Endothelial cell of umbilical vein (primary cell): ENCODE measurements around the gene TRERF1. TPM values are rescaled to one million over a fixed set of nuclear protein-coding genes. Genes with fewer than 3 reads are reported as not detected.

ENCODE experiments used
- BruUV-seq: library from RNA; stranded (reverse); fragments of 400-500 nt; replicated peaks from 2 replicates; lab custom pipeline; 2021; lab: Mats Ljungman, UMichigan
- CTCF ChIA-PET: fragments of 300-600, 350-600 bp; sonication (Branson Sonifier 250); formaldehyde crosslinking; loops from one replicate; lab custom pipeline; 2021; ENCODE audit warnings: antibody characterized with exemption, inconsistent platforms; lab: Charles Lee
- POLR2A ChIA-PET: fragments of 300-600, 350-600 bp; sonication (Branson Sonifier 250); formaldehyde crosslinking; loops from one replicate; lab custom pipeline; 2021; ENCODE audit warnings: antibody characterized with exemption, inconsistent platforms; lab: Charles Lee
- DNase-seq: peaks from one replicate; pipeline ENCODE4 v3.0.0-alpha.2; 2011; ENCODE audit warnings: low read depth, low spot score
- FAIRE-seq: peaks from 2 replicates; lab custom pipeline; 2011; peaks lifted over from hg19 to GRCh38; lab: Jason Lieb, UNC
- H2AFZ ChIP-seq: 2 replicates; pipeline ENCODE4 v1.6.0; 2012; ENCODE audit warnings: low read depth, low read length, control low read depth, inconsistent platforms
- H3K27ac ChIP-seq: 2 replicates; pipeline ENCODE4 v1.5.1; 2011; ENCODE audit warnings: low read depth, mild to moderate bottlenecking, control low read depth, low read length, moderate library complexity; ENCODE audit not compliant: insufficient read depth
- H3K27me3 ChIP-seq, 2 experiments: 2 replicates each; pipeline versions ENCODE4 v1.6.0 to v1.6.1; 2011; ENCODE audit warnings: low read length in 2 of 2, mixed read lengths in 1 of 2; ENCODE audit not compliant: control insufficient read depth in 2 of 2, insufficient read depth in 2 of 2
- H3K36me3 ChIP-seq, 2 experiments: 2 replicates in 1 of 2; 3 replicates in 1 of 2; pipeline ENCODE4 v1.5.1; 2011; ENCODE audit warnings: low read length in 2 of 2, mild to moderate bottlenecking in 1 of 2, moderate library complexity in 1 of 2; ENCODE audit not compliant: control insufficient read depth in 2 of 2, insufficient read depth in 2 of 2; ENCODE audit errors: extremely low read depth in 1 of 2
- H3K4me1 ChIP-seq: 3 replicates; pipeline ENCODE4 v1.5.1; 2011; ENCODE audit warnings: mild to moderate bottlenecking, low read length; ENCODE audit not compliant: control insufficient read depth, insufficient read depth; ENCODE audit errors: extremely low read depth
- H3K4me2 ChIP-seq: 2 replicates; pipeline ENCODE4 v1.6.1; 2011; ENCODE audit warnings: low read length, control low read depth, mixed read lengths; ENCODE audit not compliant: insufficient read depth
- H3K4me3 ChIP-seq, 3 experiments: fragments of 200-600 bp in 1 of 3; sonication (generic), shearing (Covaris generic) in 1 of 3; replicated peaks in 1 of 3; 2 replicates each; pipeline ENCODE4 v1.5.1; 2011 to 2016; ENCODE audit warnings: control low read depth in 3 of 3, low read length in 3 of 3, mild to moderate bottlenecking in 2 of 3, inconsistent platforms in 1 of 3, low read depth in 1 of 3, moderate library complexity in 1 of 3; ENCODE audit not compliant: insufficient read depth in 1 of 3
- H3K79me2 ChIP-seq: 2 replicates; pipeline ENCODE4 v1.6.0; 2012; ENCODE audit warnings: low read length, inconsistent platforms; ENCODE audit not compliant: control insufficient read depth, insufficient read depth
- H3K9ac ChIP-seq: replicated peaks from 2 replicates; pipeline ENCODE3; 2011; ENCODE audit warnings: low read length, control low read depth; ENCODE audit not compliant: insufficient read depth; ENCODE audit errors: extremely low read depth
- H3K9me1 ChIP-seq: replicated peaks from 3 replicates; pipeline ENCODE4 v1.6.0; 2011; ENCODE audit warnings: mild to moderate bottlenecking, low read length; ENCODE audit not compliant: control insufficient read depth, insufficient read depth; ENCODE audit errors: extremely low read depth
- H3K9me3 ChIP-seq: replicated peaks from 2 replicates; pipeline ENCODE4 v1.5.1; 2012; ENCODE audit warnings: low read length, inconsistent platforms; ENCODE audit not compliant: control insufficient read depth, insufficient read depth
- H4K20me1 ChIP-seq: replicated peaks from 2 replicates; pipeline ENCODE3; 2011; ENCODE audit warnings: mild to moderate bottlenecking, low read length; ENCODE audit not compliant: control insufficient read depth, insufficient read depth; ENCODE audit errors: extremely low read depth
- EZH2 ChIP-seq: IDR thresholded peaks from 2 replicates; pipeline ENCODE4 v1.6.1; 2012; ENCODE audit warnings: borderline replicate concordance, low read depth, mild to moderate bottlenecking, moderate library complexity, low read length, inconsistent platforms; ENCODE audit not compliant: severe bottlenecking
- MYC ChIP-seq: IDR thresholded peaks from one replicate; pipeline ENCODE4 v1.6.1; 2011; ENCODE audit warnings: mild to moderate bottlenecking, low read depth, low read length
- dilution Hi-C: fragments of 300-500 bp; cut with MboI; formaldehyde crosslinking; loops from one replicate; pipeline ENCODE4 v1.15.0; 2019; ENCODE audit warnings: low sequenced_read_pairs; ENCODE audit not compliant: extremely low pct_ligation_motif_present
- intact Hi-C: fragments of 100-400 bp; cut with micrococcal nuclease; formaldehyde crosslinking; loops from one replicate; pipeline ENCODE4 v1.10.0; 2022
- polyA plus RNA-seq, 4 experiments: library from polyadenylated mRNA; depleted of rRNA in 3 of 4; stranded (reverse) in 3 of 4; unstranded in 1 of 4; fragments of >200 nt; gene quantifications; 2 replicates each; pipeline versions ENCODE4 v1.2.1 to v1.2.3, GENCODE V29; 2011 to 2012; ENCODE audit warnings: missing spikeins in 1 of 4
- total RNA-seq: library from RNA; stranded (reverse); gene quantifications from 2 replicates; pipeline ENCODE4 v1.2.3, GENCODE V29; 2021
- TF ChIP-seq, protein P1 (sequence below): IDR thresholded peaks from 2 replicates; pipeline ENCODE4 v1.6.1; 2011; ENCODE audit not compliant: insufficient read depth, insufficient read length
- TF ChIP-seq, protein P2 (sequence below), 2 donors: IDR thresholded peaks; 1 replicate in 1 of 2; 2 replicates in 1 of 2; pipeline ENCODE4 v1.5.1; 2011; ENCODE audit warnings: low read length in 2 of 2, mild to moderate bottlenecking in 2 of 2, moderate library complexity in 2 of 2, control low read depth in 1 of 2, inconsistent platforms in 1 of 2, low read depth in 1 of 2; ENCODE audit not compliant: insufficient read depth in 1 of 2; ENCODE audit errors: extremely low read depth in 1 of 2

The TRERF1 gene
- total and polyA plus RNA-seq, 2 donors (not counting 3 experiments of a cell fraction or from before 2014, with no cell fraction given), result 0.73 to 5.5 TPM

DNA sequence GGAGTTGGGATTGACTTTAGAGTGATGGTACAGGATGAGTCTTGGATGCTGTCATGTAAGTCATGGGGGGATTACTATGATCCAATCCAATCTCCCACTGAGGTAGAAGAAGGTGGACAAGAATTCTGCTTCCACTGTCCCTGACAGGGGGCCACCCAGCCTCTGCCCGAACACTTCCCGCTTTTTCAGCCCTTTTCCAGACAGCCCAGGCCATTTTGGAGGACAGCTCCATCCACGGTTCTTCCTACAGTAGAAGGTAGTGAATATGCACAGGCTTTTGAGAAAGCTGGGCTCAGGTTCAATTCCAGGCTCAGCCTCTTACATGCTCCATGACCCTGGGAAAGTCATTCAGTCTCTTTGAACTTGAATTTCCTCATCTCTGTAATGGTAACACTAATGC lies 31.0 kb downstream of the TRERF1 start:
- BruUV-seq, result no TSS peak
- no peak overlapping the region for H3K9ac ChIP-seq
- ChIA-PET CTCF (interaction anchor here (1.5 to 1.9 kb wide), 2 partner anchors 10 to 160 kb away, joined by 3 to 9 read pairs; no protein-coding TSS in a partner anchor), POLR2A (no interaction called here)
- H3K36me3 ChIP-seq, result no peaks in the 10 kb centered on the region
- no peaks in the 10 kb centered on the region for H3K9me3 ChIP-seq
- H2AFZ ChIP-seq, result no peak overlapping the region
- dilution Hi-C loops, result no loop called here
- no peak overlapping the region for H3K27ac ChIP-seq
- H3K4me3 ChIP-seq, result no peak overlapping the region
- peaks cover 0 to 2% of the 10 kb centered on the region in 2 experiments for H3K27me3 ChIP-seq
- no peaks in the 10 kb centered on the region for H3K4me1 ChIP-seq
- DNase-seq, result no peak
- H3K9me1 ChIP-seq, result no peaks in the 10 kb centered on the region
- intact Hi-C loops, result no loop called here
- no peak for FAIRE-seq
- no peaks in the 10 kb centered on the region for H3K79me2 ChIP-seq
- no peak overlapping the region for H3K4me2 ChIP-seq
- no peaks in the 10 kb centered on the region for H4K20me1 ChIP-seq
- TF ChIP-seq, protein P1, sequence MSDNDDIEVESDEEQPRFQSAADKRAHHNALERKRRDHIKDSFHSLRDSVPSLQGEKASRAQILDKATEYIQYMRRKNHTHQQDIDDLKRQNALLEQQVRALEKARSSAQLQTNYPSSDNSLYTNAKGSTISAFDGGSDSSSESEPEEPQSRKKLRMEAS, result no peak
- TF ChIP-seq MYC (no peak), EZH2 (no peak)
- TF ChIP-seq, protein P2, sequence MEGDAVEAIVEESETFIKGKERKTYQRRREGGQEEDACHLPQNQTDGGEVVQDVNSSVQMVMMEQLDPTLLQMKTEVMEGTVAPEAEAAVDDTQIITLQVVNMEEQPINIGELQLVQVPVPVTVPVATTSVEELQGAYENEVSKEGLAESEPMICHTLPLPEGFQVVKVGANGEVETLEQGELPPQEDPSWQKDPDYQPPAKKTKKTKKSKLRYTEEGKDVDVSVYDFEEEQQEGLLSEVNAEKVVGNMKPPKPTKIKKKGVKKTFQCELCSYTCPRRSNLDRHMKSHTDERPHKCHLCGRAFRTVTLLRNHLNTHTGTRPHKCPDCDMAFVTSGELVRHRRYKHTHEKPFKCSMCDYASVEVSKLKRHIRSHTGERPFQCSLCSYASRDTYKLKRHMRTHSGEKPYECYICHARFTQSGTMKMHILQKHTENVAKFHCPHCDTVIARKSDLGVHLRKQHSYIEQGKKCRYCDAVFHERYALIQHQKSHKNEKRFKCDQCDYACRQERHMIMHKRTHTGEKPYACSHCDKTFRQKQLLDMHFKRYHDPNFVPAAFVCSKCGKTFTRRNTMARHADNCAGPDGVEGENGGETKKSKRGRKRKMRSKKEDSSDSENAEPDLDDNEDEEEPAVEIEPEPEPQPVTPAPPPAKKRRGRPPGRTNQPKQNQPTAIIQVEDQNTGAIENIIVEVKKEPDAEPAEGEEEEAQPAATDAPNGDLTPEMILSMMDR (IDR thresholded peaks at IDR 0.05; ENCODE audit: extremely low read depth in 1 of 2, insufficient read depth in 1 of 2, low read depth in 1 of 2, low read length in 2 of 2), result no peak
